Measurements from ENCODE around the gene ANXA9.

ANXA9 gene

GRCh38 chr1:150976401-150976821 is 5.7 kb upstream of the ANXA9 start:
- no peak for DNase-seq

GRCh38 chr1:150976879-150977694 is 5.0 kb upstream of the ANXA9 start:
- no peak for DNase-seq

DNA sequence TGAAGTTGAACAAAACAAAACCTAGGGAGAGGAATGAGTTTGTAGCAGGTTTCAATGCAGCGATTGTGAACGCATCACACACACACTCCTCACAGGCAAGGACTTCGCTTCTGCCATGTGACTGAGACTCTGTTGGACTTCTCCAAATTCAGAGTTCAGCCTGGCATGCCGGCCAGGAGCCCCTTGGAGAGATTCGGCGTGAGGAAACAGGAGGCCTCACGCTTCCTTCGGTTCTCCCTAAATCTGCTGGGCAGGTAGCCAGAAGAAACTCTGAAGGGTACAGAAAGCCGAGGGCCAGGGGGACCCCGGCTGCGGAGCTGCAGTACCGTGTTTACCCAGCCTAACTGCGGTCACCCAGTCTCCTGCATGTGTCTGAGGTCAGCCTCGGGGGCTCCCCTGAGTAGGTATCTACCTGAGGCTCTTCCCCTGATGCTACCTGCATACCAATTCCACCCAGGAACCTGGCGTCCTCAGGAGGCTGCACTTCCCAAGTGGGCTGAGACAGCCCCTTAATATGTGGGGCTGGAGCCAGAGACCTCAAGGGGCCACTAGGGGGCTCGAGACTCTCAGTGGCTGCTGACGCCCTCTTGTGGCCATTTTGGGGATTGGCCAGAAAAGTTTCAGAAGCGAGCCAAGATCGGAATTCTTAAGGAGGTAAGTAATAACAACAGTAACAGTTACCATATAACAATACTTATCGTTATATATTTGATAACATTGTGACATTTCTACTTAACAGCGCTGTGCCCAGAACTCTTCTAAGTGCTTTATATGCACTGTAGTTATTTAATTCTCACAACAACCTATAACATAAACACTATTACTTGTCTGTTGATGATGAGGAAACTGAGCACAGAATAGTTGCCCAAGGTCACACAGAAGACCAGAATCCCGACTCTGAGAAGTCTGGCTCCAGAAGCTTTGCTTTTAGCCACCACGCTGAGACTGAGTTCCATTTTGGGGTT is 2.7 kb upstream of the ANXA9 start:
- peak; percentile 90 to 91 for DNase-seq

DNA sequence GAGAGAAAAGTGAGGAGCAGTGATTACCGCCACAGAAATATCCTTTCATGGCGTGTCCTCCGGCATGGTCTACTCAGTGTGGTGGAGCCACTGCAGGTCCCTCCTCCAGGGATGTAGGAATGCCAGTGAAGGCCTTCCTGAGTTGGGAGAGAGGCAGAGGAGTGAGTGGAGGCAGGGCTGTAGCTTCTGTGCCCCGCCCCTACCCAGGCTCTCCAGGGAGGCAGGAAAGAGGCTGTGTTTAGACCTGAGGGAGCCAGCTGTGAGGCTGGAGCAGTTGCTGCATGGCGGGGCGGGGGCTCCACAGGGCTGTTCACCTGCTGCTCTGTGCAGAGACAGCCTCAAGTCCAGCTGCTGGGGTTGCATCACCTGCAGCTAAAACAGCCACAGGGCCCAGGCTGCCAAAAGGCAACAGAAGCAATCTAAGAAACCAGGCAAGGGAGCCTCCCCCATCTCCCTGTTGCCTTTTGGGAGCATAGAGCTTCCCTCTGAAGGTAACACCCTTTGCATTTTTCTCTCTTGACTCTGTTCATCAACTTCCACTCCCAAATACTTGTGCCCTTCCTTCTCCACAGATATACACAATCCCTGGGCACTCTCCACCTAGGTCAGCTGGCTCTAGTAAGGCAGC is 801 bp upstream of the ANXA9 start:
- DNase-seq: peak; percentile 81 to 91

- no peak for DNase-seq
These were observed 3.2 kb downstream of the ANXA9 start for GRCh38 chr1:150985179-150985825.

DNA sequence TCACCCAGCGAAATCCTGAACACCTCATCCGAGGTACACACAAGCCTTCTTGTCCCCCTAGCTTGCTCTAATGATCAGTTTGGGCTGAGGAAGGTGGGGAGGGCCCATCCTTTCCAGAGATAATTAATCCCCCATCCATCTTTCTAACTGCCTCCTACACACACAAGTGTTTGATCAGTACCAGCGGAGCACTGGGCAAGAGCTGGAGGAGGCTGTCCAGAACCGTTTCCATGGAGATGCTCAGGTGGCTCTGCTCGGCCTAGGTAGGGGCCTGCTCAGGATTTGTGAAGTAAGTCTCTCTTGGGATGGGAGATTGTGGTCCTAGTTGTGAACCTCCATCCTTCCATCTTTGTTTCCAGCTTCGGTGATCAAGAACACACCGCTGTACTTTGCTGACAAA is 5.8 kb downstream of the ANXA9 start:
- DNase-seq: peak; percentile 21 to 22

DNA sequence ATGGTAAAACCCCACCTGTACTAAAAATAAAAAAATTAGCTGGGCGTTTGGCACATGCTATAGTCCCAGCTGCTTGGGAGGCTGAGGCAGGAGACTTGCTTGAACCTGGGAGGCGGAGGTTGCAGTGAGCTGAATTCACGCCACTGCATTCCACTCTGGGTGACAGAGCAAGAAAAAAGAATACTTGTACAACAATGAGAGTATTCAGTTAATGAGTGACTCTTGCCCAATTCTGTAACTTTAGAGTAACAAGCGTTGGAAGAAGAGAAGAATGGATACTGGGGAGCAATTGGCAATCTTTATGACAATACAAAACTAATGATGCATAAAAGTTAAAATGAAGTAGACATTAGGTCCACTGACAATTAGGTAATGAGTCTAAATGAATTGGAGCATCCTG is 10.5 kb downstream of the ANXA9 start:
- no peak for DNase-seq

DNA sequence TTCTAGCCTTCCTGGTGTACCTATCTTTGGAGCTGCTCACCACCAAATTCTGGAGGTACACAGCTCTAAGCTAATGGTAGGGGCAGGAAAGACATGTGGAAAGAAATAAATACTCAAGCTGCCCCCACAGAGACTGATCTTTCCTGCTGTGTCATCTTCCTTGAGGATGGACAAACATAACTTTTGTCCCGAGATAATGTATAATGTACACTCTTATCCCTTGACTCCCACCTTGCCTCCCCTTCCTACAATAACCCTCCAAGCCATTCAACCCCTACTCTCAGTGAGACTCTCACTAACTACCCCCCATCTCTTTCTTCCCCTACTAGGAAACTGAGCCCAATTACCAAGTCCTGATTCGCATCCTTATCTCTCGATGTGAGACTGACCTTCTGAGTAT is 12.2 kb downstream of the ANXA9 start:
- no peak for DNase-seq

DNA sequence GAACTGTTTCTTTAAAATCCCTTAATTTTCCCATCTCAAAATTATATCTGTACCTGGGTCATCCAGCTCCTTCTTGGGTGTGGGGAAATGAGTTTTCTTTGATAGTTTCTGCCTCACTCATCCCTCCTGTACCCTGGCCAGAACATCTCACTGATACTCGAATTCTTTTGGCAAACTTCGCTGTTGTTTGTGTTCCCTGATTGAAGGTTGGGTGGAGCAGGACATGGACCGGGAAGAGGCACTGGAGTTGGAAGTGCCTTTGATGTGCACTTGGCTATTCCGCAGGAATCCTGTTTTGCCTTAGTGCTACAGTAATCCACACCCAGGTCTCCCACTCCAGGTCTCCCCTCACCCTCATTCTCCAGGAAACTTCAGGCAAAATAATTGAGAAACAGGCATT is 13.4 kb downstream of the ANXA9 start:
- DNase-seq: no peak

DNA sequence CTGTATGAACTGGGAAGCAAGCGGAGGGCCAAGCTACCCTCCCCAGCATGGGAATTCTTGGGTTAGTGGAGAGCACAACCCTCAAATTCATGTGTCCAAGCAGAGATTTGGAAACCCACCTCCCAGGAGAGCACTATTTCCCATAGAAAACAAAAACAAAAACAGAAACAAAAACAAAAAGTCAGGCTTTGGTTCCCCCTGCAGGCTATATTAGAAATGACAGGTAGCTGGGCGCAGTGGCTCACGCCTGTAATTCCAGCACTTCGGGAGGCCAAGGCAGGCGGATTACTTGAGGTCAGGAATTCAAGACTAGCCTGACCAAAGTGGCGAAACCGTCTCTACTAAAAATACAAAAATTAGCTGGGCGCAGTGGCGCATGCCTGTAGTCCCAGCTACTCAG is 13.8 kb downstream of the ANXA9 start:
- DNase-seq: no peak

GRCh38 chr1:150997126-150997872 is 15.2 kb downstream of the ANXA9 start:
- DNase-seq: no peak

- no peak for DNase-seq
These were observed 15.9 kb downstream of the ANXA9 start for GRCh38 chr1:150997949-150998348.

DNA sequence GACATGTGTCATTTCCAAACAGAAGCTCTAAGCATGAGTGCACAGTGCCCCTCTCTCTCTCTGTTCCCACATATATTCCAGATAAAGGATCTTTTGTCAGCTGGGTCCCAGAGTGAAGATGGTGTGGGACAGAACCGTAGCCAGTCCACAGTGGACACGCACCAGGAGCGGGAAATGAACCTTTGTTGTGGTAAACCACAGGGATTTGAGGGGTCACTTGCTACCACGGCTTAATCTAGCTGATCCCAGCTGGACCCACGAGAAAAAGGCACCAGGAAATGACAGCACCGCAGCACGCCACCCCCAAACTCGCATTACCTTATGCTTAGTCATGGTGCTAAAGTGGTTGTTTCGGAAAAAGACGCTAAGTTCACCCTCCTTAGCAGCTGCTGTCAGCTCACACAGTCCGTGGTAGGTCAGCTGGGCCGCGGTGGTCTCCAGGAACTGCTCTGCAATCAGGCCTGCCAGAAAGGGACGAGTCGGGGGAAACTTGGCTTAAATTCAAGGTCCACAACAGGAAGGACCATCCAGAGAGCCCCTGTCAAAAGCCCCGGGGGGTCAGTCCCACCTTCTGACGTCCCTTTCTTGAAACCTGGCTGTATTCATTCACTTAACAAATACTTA is 17.1 kb downstream of the ANXA9 start:
- DNase-seq: no peak

DNA sequence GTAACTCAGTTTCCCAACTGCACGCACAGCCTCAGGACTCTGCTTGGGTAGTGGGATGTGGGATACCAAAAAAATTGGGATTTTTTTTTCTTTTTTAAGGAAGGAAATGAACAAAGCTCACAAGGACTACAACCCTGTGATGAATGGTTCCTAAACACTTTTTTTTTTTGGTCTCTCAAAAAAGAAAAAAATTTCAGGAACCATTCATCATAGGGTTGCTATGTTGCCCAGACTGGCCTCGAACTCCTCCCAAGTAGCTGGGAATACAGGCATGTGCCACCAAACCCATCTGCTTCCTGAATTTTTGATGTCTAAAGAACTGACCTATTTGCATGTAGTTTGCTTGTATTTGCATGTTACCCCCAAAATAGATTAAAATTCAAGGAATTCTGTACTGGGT is 17.8 kb downstream of the ANXA9 start:
- DNase-seq: no peak

- no peak for DNase-seq
These were observed 18.3 kb downstream of the ANXA9 start for GRCh38 chr1:151000408-151000807.

GRCh38 chr1:151001602-151002001 is 19.5 kb downstream of the ANXA9 start:
- DNase-seq: no peak

GRCh38 chr1:151002051-151002450 is 20.0 kb downstream of the ANXA9 start:
- DNase-seq: no peak

DNA sequence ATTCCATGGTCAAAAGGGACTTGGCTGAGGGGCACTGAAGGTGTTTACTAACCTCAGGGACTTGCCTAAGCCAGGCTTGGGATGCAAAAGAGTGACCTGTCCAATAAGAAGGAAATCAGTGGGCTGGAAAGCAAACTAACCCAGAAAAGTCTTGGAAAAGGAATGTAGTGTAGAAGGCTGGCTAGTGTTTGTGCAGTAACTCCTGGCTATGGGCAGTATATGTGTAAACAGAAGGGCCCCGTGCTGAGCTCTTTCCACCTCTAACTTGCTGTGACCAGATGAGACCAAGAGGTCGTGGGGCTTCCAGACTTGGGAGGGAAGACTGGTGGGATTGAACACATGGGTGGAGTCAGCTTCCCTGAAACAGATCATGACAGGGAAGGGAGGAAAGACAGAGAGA is 20.5 kb downstream of the ANXA9 start:
- DNase-seq: no peak

- no peak for DNase-seq
These were observed 21.1 kb downstream of the ANXA9 start for GRCh38 chr1:151003180-151003579.

DNA sequence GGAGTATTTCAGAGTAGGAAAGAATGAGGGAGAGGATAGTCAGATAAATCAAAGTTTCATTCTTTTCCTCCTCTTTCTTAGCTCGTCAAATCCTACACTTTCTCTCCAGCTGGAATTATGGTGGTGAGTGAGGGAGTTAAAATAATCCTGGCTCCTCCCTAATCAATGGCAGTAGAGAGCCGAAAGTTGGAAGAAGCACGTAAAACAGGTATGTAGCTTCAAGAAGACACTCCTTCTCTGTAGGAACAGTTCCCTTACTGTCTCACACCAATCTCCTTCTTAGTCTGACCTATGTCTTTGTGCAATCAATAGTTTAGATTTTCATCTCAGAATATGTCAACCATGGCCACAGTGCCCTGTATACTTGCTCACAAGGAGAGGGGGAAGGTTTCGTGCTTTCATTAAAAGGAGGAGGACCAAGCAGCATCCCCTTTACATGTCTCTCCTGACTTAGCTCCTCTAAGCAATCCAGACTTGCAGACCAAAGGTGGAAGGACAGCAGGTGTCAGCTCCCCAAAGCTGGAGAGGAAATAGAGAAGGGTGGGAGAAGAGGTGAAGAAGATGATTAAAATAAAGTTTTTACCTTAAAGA is 23.7 kb downstream of the ANXA9 start:
- DNase-seq: no peak
